GM12878 (cell line): ENCODE measurements around the gene HJURP. TPM values are rescaled to one million over a fixed set of nuclear protein-coding genes. Genes with fewer than 3 reads are reported as not detected.

Experiments used
- ATAC-seq: fragments of 200-7000 bp; cut with Tn5 transposase; 3 replicates; pipeline ENCODE4 v1.9.1; 2020; ENCODE audit warnings: mild to moderate bottlenecking, moderate library complexity
- BruUV-seq: library from RNA; stranded (reverse); fragments of 400-500 nt; replicated peaks from 2 replicates; lab custom pipeline; 2021; lab: Mats Ljungman, UMichigan
- CTCF ChIA-PET: fragments of 300-600 bp; sonication (Branson Sonifier 250); formaldehyde crosslinking; extraction: SDS; loops from one replicate; lab custom pipeline; 2021; ENCODE audit warnings: inconsistent platforms; lab: Yijun Ruan, JAX
- POLR2A ChIA-PET: fragments of 350-600 bp; formaldehyde crosslinking; extraction: SDS; loops from one replicate; lab custom pipeline; 2021; ENCODE audit warnings: inconsistent platforms; lab: Charles Lee
- RAD21 ChIA-PET: fragments of 300-600 bp; sonication (Branson Sonifier 250); formaldehyde crosslinking; loops from one replicate; lab custom pipeline; 2023; ENCODE audit warnings: antibody characterized with exemption; ENCODE audit not compliant: unreplicated experiment; lab: Charles Lee
- SMC1A ChIA-PET: fragments of 300-600 bp; sonication (Branson Sonifier 250); formaldehyde crosslinking; loops from one replicate; lab custom pipeline; 2023; ENCODE audit not compliant: unreplicated experiment, uncharacterized antibody; lab: Charles Lee
- DNase-seq: peaks from one replicate; pipeline ENCODE4 v3.0.0-alpha.2; 2011; ENCODE audit warnings: low read depth, low spot score
- FAIRE-seq: peaks from 3 replicates; lab custom pipeline; 2011; peaks lifted over from hg19 to GRCh38; lab: Jason Lieb, UNC
- H2AFZ ChIP-seq: 2 replicates; pipeline ENCODE4 v1.6.0; 2011; ENCODE audit warnings: low read depth, low read length, control low read depth; ENCODE audit not compliant: control insufficient read depth
- H3K27ac ChIP-seq: 2 replicates; pipeline ENCODE4 v1.5.1; 2011; ENCODE audit warnings: control low read depth; ENCODE audit not compliant: control insufficient read depth, insufficient read depth
- H3K27me3 ChIP-seq, 2 experiments: replicated peaks in 1 of 2; 2 replicates each; pipeline versions ENCODE4 v1.6.0 to v1.6.1; 2011; ENCODE audit warnings: low read length in 1 of 2; ENCODE audit not compliant: control insufficient read depth in 2 of 2, insufficient read depth in 2 of 2
- H3K36me3 ChIP-seq, 2 experiments: 2 replicates each; pipeline ENCODE4 v1.5.1; 2011; ENCODE audit warnings: low read length in 1 of 2; ENCODE audit not compliant: control insufficient read depth in 2 of 2, insufficient read depth in 2 of 2
- H3K4me1 ChIP-seq: 2 replicates; pipeline ENCODE4 v1.6.1; 2011; ENCODE audit warnings: mild to moderate bottlenecking, low read length, moderate library complexity, mixed read lengths; ENCODE audit not compliant: control insufficient read depth, insufficient read depth
- H3K4me2 ChIP-seq: 2 replicates; pipeline ENCODE4 v1.6.0; 2011; ENCODE audit warnings: control low read depth; ENCODE audit not compliant: control insufficient read depth, insufficient read depth
- H3K4me3 ChIP-seq: fragments of 200-600 bp; sonication (generic); 2 replicates; pipeline ENCODE4 v1.5.1; 2016
- H3K79me2 ChIP-seq: 2 replicates; pipeline ENCODE4 v1.6.0; 2011; ENCODE audit warnings: low read length; ENCODE audit not compliant: control insufficient read depth, insufficient read depth
- H3K9ac ChIP-seq: 2 replicates; pipeline ENCODE4 v1.8.0; 2011; ENCODE audit warnings: low read length, control low read depth, mixed read lengths; ENCODE audit not compliant: control insufficient read depth, insufficient read depth
- H3K9me3 ChIP-seq: replicated peaks from 3 replicates; pipeline ENCODE4 v1.5.1; 2011; ENCODE audit warnings: mild to moderate bottlenecking, low read length; ENCODE audit not compliant: control insufficient read depth, insufficient read depth
- H4K20me1 ChIP-seq: 2 replicates; pipeline ENCODE4 v1.6.0; 2011; ENCODE audit not compliant: control insufficient read depth, insufficient read depth
- BACH1 ChIP-seq: fragments of 450-650 bp; IDR thresholded peaks from 2 replicates; pipeline ENCODE4 v1.6.1; 2017; ENCODE audit warnings: mild to moderate bottlenecking, borderline replicate concordance
- EGR1 ChIP-seq, 2 experiments: IDR thresholded peaks; 1 replicate in 1 of 2; 2 replicates in 1 of 2; pipeline ENCODE4 v1.6.1; 2011 to 2012; ENCODE audit warnings: low read depth in 2 of 2, low read length in 2 of 2, borderline replicate concordance in 1 of 2, mild to moderate bottlenecking in 1 of 2, moderate library complexity in 1 of 2
- GABPA ChIP-seq: IDR thresholded peaks from 2 replicates; pipeline ENCODE4 v1.6.1; 2014; ENCODE audit warnings: antibody characterized with exemption, low read depth, mild to moderate bottlenecking, inconsistent platforms
- HCFC1 ChIP-seq: fragments of 150-350 bp; IDR thresholded peaks from 2 replicates; pipeline ENCODE4 v1.6.1; 2014; ENCODE audit warnings: low read length
- MTA3 ChIP-seq: IDR thresholded peaks from 2 replicates; pipeline ENCODE4 v1.6.1; 2012; ENCODE audit warnings: low read length, inconsistent platforms, borderline replicate concordance
- MYB ChIP-seq: fragments of 150-350 bp; IDR thresholded peaks from 2 replicates; pipeline ENCODE4 v1.6.1; 2014; ENCODE audit warnings: mild to moderate bottlenecking, low read depth, low read length, borderline replicate concordance
- NFXL1 ChIP-seq: fragments of 450-650 bp; IDR thresholded peaks from 2 replicates; pipeline ENCODE4 v1.6.1; 2017; ENCODE audit warnings: antibody characterized with exemption, mild to moderate bottlenecking, borderline replicate concordance
- RAD21 ChIP-seq: IDR thresholded peaks from 2 replicates; pipeline ENCODE4 v1.6.1; 2011; ENCODE audit warnings: mild to moderate bottlenecking, low read depth, low read length, moderate library complexity; ENCODE audit not compliant: insufficient read depth
- WRNIP1 ChIP-seq: IDR thresholded peaks from 2 replicates; pipeline ENCODE4 v1.6.1; 2011; ENCODE audit warnings: low read depth, low read length, improper control_type of control experiment, borderline replicate concordance
- WGBS: methylation state at CpG from one replicate; pipeline ENCODE4 v1.1.6; 2016; ENCODE audit warnings: low lambda C conversion rate; ENCODE audit not compliant: insufficient replicate concordance, insufficient coverage; ENCODE audit errors: missing lambda C conversion rate; 5-methylcytosine and 5-hydroxymethylcytosine counted together
- in situ Hi-C: fragments of 300-500 bp; cut with MboI; formaldehyde crosslinking; loops from 9 replicates; pipeline ENCODE4 v1.14.3; 2018; ENCODE audit warnings: mixed read lengths
- intact Hi-C: fragments of 100-400 bp; cut with micrococcal nuclease; formaldehyde crosslinking; loops from one replicate; pipeline ENCODE4 v1.14.2; 2022; ENCODE audit not compliant: unreplicated experiment
- polyA plus RNA-seq, 11 experiments: library from polyadenylated mRNA; depleted of rRNA in 4 of 11; unstranded in 6 of 11; stranded (reverse) in 5 of 11; fragments of >200 nt; fragmentation: Nextera tagmentation in 4 of 11; fragmentation: Illumina TruSeq in 1 of 11; extraction: Ambion mirVana in 4 of 11; extraction: Trizol in 1 of 11; gene quantifications; 1 replicate in 1 of 11; 2 replicates in 10 of 11; pipeline versions ENCODE4 v1.2.1 to v1.2.3, GENCODE V29; 2011 to 2016; ENCODE audit warnings: inconsistent platforms in 2 of 11, missing spikeins in 2 of 11, low read depth in 1 of 11
- total RNA-seq, 4 experiments: library from RNA; depleted of rRNA in 3 of 4; stranded (reverse); fragments of >200 nt in 3 of 4; fragmentation: Illumina TruSeq in 1 of 4; extraction: Trizol in 1 of 4; gene quantifications; 2 replicates each; pipeline versions ENCODE4 v1.2.1 to v1.2.3, GENCODE V29; 2013 to 2021
- TF ChIP-seq, protein P1 (sequence below): fragments of 450-650 bp; formaldehyde crosslinking; IDR thresholded peaks from 2 replicates; pipeline ENCODE4 v1.4.0; 2022; ENCODE audit warnings: mild to moderate bottlenecking, moderate library complexity
- TF ChIP-seq, protein P2 (sequence below): fragments of 150-350 bp; IDR thresholded peaks from 2 replicates; pipeline ENCODE4 v1.6.1; 2014; ENCODE audit warnings: mild to moderate bottlenecking, low read depth, low read length
- TF ChIP-seq, protein P3 (sequence below): fragments of 150-350 bp; IDR thresholded peaks from 2 replicates; pipeline ENCODE4 v1.6.1; 2016; ENCODE audit warnings: low read depth, low read length
- TF ChIP-seq, protein P4 (sequence below): fragments of 450-650 bp; IDR thresholded peaks from 2 replicates; pipeline ENCODE4 v1.6.1; 2017; ENCODE audit warnings: mild to moderate bottlenecking, low read depth, inconsistent platforms; ENCODE audit not compliant: poor library complexity, severe bottlenecking

HJURP gene
- total and polyA plus RNA-seq, 10 of the 15 experiments (the other 5 are each of a cell fraction or from before 2014, with no cell fraction given): 12.7 to 68.9 (median 44.4) TPM

DNA sequence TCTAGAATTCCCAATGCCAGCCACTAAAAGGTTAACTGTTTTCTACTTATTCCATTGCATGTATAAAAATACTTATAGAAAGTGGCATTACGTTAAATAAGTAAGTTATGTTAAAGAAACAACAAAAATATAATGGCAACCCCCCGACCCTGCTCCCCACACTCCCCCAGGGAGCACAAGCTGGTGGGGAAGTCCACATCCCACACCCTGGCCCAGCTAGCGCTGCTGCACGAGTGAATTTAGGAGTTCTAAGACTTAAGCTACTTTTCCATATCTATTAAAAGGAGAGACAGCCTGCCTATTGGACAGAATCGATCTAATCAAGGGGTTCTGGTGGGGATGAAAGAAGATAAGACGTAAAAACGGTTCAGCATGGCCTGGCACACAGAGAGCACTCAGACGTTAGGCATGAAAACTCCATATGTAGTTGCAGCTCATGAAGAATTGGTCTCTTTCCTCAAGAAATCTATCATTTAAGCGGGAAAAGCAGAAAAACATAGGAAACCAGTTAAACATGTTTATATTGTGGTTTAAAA lies 16.6 kb downstream of the HJURP start:
- Histone ChIP-seq H3K79me2 (peaks cover 32% of the 10 kb centered on the region), H3K9ac (no peak overlapping the region), H3K4me3 (no peak overlapping the region), H3K27ac (no peak overlapping the region), H3K4me2 (peak overlapping the region; percentile 3; the same call in 1 of the 2 replicates), H3K36me3 (peaks cover 38 to 61% of the 10 kb centered on the region in 2 experiments), H3K9me3 (no peaks in the 10 kb centered on the region), H2AFZ (no peak overlapping the region; the same call in 1 of the 2 replicates), H4K20me1 (no peaks in the 10 kb centered on the region), H3K27me3 (no peaks in the 10 kb centered on the region), H3K4me1 (peaks cover 13% of the 10 kb centered on the region)
- BruUV-seq: no TSS peak
- no peak for FAIRE-seq
- in situ Hi-C loops: no loop called here
- ChIA-PET SMC1A (interaction anchor here (1.6 kb wide), 1 partner anchor 10 kb away, joined by 3 read pairs; no protein-coding TSS in a partner anchor), RAD21 (no interaction called here), POLR2A (no interaction called here), CTCF (interaction anchor here (1.2 to 1.4 kb wide), 2 partner anchors 12 to 20 kb away, joined by 3 read pairs; no protein-coding TSS in a partner anchor)
- ATAC-seq: no peak
- WGBS: 66% methylated on average over 9 of the region's 9 CpGs
- intact Hi-C loops: no loop called here
- DNase-seq: no peak
- TF ChIP-seq, protein P1, sequence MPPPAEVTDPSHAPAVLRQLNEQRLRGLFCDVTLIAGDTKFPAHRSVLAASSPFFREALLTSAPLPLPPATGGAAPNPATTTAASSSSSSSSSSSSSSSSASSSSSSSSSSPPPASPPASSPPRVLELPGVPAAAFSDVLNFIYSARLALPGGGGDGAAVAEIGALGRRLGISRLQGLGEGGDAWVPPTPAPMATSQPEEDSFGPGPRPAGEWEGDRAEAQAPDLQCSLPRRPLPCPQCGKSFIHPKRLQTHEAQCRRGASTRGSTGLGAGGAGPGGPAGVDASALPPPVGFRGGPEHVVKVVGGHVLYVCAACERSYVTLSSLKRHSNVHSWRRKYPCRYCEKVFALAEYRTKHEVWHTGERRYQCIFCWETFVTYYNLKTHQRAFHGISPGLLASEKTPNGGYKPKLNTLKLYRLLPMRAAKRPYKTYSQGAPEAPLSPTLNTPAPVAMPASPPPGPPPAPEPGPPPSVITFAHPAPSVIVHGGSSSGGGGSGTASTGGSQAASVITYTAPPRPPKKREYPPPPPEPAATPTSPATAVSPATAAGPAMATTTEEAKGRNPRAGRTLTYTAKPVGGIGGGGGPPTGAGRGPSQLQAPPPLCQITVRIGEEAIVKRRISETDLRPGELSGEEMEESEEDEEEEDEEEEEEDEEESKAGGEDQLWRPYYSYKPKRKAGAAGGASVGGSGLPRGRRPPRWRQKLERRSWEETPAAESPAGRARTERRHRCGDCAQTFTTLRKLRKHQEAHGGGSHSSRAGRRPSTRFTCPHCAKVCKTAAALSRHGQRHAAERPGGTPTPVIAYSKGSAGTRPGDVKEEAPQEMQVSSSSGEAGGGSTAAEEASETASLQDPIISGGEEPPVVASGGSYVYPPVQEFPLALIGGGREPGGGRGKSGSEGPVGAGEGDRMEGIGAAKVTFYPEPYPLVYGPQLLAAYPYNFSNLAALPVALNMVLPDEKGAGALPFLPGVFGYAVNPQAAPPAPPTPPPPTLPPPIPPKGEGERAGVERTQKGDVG (CRISPR knock-in tag): no peak
- TF ChIP-seq, protein P2, sequence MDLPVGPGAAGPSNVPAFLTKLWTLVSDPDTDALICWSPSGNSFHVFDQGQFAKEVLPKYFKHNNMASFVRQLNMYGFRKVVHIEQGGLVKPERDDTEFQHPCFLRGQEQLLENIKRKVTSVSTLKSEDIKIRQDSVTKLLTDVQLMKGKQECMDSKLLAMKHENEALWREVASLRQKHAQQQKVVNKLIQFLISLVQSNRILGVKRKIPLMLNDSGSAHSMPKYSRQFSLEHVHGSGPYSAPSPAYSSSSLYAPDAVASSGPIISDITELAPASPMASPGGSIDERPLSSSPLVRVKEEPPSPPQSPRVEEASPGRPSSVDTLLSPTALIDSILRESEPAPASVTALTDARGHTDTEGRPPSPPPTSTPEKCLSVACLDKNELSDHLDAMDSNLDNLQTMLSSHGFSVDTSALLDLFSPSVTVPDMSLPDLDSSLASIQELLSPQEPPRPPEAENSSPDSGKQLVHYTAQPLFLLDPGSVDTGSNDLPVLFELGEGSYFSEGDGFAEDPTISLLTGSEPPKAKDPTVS: no peak
- no peak for TF ChIP-seq EGR1 (IDR thresholded peaks at IDR 0.05; ENCODE audit: borderline replicate concordance in 1 of 2, low read depth in 2 of 2, low read length in 2 of 2)
- no peak for TF ChIP-seq GABPA
- TF ChIP-seq, protein P3, sequence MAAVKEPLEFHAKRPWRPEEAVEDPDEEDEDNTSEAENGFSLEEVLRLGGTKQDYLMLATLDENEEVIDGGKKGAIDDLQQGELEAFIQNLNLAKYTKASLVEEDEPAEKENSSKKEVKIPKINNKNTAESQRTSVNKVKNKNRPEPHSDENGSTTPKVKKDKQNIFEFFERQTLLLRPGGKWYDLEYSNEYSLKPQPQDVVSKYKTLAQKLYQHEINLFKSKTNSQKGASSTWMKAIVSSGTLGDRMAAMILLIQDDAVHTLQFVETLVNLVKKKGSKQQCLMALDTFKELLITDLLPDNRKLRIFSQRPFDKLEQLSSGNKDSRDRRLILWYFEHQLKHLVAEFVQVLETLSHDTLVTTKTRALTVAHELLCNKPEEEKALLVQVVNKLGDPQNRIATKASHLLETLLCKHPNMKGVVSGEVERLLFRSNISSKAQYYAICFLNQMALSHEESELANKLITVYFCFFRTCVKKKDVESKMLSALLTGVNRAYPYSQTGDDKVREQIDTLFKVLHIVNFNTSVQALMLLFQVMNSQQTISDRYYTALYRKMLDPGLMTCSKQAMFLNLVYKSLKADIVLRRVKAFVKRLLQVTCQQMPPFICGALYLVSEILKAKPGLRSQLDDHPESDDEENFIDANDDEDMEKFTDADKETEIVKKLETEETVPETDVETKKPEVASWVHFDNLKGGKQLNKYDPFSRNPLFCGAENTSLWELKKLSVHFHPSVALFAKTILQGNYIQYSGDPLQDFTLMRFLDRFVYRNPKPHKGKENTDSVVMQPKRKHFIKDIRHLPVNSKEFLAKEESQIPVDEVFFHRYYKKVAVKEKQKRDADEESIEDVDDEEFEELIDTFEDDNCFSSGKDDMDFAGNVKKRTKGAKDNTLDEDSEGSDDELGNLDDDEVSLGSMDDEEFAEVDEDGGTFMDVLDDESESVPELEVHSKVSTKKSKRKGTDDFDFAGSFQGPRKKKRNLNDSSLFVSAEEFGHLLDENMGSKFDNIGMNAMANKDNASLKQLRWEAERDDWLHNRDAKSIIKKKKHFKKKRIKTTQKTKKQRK: no peak
- no peak for TF ChIP-seq RAD21
- no peak for TF ChIP-seq BACH1
- no peak for TF ChIP-seq MTA3
- TF ChIP-seq WRNIP1: no peak
- TF ChIP-seq, protein P4, sequence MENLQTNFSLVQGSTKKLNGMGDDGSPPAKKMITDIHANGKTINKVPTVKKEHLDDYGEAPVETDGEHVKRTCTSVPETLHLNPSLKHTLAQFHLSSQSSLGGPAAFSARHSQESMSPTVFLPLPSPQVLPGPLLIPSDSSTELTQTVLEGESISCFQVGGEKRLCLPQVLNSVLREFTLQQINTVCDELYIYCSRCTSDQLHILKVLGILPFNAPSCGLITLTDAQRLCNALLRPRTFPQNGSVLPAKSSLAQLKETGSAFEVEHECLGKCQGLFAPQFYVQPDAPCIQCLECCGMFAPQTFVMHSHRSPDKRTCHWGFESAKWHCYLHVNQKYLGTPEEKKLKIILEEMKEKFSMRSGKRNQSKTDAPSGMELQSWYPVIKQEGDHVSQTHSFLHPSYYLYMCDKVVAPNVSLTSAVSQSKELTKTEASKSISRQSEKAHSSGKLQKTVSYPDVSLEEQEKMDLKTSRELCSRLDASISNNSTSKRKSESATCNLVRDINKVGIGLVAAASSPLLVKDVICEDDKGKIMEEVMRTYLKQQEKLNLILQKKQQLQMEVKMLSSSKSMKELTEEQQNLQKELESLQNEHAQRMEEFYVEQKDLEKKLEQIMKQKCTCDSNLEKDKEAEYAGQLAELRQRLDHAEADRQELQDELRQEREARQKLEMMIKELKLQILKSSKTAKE: no peak
- no peak for TF ChIP-seq HCFC1
- TF ChIP-seq NFXL1: no peak
- TF ChIP-seq MYB: no peak
